ENCODE results near the gene SLC30A4.
"Not testable (repeated sequence)": the region's sequence is repeated elsewhere in the genome, so short reads cannot be mapped to it uniquely, and the experiment has no call there.

SLC30A4 gene

DNA sequence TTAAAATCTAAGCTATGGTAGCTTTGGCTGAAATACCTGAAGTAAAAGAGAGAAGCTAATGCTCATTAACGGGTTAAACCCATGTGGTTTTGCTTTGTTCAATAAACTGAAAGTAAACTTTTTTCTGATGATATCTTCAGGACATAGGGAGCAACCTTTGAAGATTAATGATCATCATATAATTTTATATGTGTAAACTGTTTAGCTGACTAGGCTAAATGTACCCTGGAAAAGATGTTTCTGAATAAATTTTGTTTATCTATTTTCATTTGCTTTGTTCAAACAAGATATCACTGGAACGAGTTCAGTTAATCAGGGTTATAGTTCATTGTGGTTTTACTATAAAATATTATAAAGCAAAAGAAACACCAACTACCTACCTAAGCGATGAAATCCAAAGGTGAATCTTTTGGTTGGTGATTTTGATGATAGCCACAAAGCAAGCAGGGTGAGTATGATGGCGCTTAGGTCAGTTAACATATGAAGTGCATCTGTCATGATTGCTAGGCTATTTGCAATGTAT is 11.7 kb downstream of the SLC30A4 start:
- no peak for DNase-seq (ENCODE audit: low read depth, low spot score)
- no peak overlapping the region for H3K27ac ChIP-seq

DNA sequence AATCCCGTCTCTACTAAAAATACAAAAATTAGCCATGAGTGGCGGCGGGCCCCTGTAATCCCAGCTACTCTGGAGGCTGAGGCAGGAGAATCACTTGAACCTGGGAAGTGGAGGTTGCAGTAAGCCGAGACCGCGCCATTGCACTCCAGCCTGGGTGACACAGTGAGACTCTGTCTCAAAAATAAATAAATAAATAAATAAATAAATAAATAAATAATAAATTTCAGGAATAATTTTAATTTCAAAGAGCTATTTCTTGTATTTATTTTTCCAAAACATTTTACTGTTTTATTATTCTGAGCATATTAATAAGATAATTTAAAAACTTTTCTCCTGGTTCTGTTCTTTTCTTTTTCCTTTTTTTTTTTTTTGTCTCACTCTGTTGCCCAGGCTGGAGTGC is 15.4 kb downstream of the SLC30A4 start:
- H3K27ac ChIP-seq; DNase-seq (ENCODE audit: low read depth, low spot score): not testable (repeated sequence)

- H3K27ac ChIP-seq = no peak overlapping the region
- DNase-seq (ENCODE audit: low read depth, low spot score) = no peak
Measured at GRCh38 chr15:45499426-45499825, 23.1 kb downstream of the SLC30A4 start.

DNA sequence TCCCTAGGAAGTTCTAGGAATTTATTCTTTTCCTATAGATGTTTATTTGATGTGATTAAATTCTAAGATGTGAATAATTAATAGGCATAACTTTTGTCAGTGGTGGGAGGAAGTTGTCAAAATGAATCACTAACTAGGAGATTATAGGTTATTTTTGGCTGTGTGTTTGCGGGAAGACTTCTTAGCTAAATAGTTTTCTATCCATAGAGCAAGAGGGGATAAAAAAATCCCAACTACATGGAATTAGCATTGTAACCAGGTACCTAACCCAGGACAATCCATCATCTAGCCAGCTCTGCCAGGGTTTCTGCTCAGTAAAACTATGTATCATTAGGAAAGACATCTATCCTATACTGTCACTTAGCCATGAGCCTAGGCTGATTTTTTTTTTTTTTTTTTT is 23.9 kb downstream of the SLC30A4 start:
- no peak overlapping the region for H3K27ac ChIP-seq
- no peak for DNase-seq (ENCODE audit: low read depth, low spot score)

- DNase-seq (ENCODE audit: low read depth, low spot score) = no peak
- no peak overlapping the region for H3K27ac ChIP-seq
Measured at GRCh38 chr15:45497261-45497660, 25.3 kb downstream of the SLC30A4 start.

- no peak overlapping the region for H3K27ac ChIP-seq
- no peak for DNase-seq (ENCODE audit: low read depth, low spot score)
Measured at GRCh38 chr15:45496658-45497057, 25.9 kb downstream of the SLC30A4 start.

- H3K27ac ChIP-seq = no peak overlapping the region
- no peak for DNase-seq (ENCODE audit: low read depth, low spot score)
Measured at GRCh38 chr15:45495588-45495987, 27.0 kb downstream of the SLC30A4 start.

GRCh38 chr15:45489690-45490238 is 32.8 kb downstream of the SLC30A4 start:
- DNase-seq (ENCODE audit: low read depth, low spot score) = no peak
- H3K27ac ChIP-seq = no peak overlapping the region

DNA sequence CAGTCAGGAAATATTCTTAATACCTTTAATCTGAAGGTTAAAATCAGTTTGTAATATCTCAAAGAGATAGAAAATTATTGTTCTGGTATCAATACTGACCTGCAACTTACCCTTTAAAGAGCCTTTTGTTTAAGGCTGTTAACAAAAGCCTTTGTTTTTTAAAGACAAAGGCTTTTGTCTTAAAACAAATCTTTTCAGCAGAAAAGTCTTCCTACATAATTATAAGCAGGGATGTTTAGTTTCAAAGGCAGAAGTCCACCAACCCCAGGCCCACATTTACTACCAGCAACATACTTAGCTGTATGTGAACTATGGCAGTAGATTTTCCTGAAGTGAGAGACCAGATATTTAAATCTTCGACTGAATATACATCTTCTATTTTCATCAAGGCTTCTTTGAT is 36.2 kb downstream of the SLC30A4 start:
- H3K27ac ChIP-seq = no peak overlapping the region
- no peak for DNase-seq (ENCODE audit: low read depth, low spot score)

- DNase-seq (ENCODE audit: low read depth, low spot score) = no peak
Measured at GRCh38 chr15:45481135-45481534, 41.4 kb downstream of the SLC30A4 start.

GRCh38 chr15:45476410-45476809 is 46.1 kb downstream of the SLC30A4 start:
- H3K27ac ChIP-seq = no peak overlapping the region
- no peak for DNase-seq (ENCODE audit: low read depth, low spot score)

More at GRCh38 chr15:45481135-45481534, 41.4 kb downstream of the SLC30A4 start:
- no peak overlapping the region for H3K27ac ChIP-seq

DNA sequence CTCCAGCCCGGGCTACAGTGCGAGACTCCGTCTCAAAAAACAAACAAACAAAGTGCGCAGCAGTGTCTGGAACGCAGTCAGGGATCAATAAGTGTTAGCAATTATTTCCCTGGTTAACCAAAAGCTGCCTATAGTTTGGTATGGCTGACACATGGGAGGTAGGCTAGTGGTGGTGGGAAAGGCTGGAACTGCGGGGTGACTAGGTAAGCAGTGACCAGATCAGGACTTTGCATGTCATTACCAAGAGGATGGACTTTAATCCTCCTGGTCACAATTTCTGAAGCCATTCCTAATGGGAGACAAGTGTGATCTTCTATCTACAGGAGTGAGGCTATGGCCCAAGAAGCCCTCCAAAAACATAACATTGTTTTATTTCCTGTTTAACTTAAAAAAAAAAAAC is 47.8 kb downstream of the SLC30A4 start:
- DNase-seq (ENCODE audit: low read depth, low spot score) = no peak
- no peak overlapping the region for H3K27ac ChIP-seq

- no peak overlapping the region for H3K27ac ChIP-seq
- no peak for DNase-seq (ENCODE audit: low read depth, low spot score)
Measured at GRCh38 chr15:45473068-45473467, 49.5 kb downstream of the SLC30A4 start.

GRCh38 chr15:45471151-45471550 is 51.4 kb downstream of the SLC30A4 start:
- no peak overlapping the region for H3K27ac ChIP-seq
- DNase-seq (ENCODE audit: low read depth, low spot score) = no peak

GRCh38 chr15:45469441-45469840 is 53.1 kb downstream of the SLC30A4 start:
- no peak overlapping the region for H3K27ac ChIP-seq
- no peak for DNase-seq (ENCODE audit: low read depth, low spot score)

GRCh38 chr15:45469027-45469426 is 53.5 kb downstream of the SLC30A4 start:
- no peak for DNase-seq (ENCODE audit: low read depth, low spot score)
- H3K27ac ChIP-seq = no peak overlapping the region

DNA sequence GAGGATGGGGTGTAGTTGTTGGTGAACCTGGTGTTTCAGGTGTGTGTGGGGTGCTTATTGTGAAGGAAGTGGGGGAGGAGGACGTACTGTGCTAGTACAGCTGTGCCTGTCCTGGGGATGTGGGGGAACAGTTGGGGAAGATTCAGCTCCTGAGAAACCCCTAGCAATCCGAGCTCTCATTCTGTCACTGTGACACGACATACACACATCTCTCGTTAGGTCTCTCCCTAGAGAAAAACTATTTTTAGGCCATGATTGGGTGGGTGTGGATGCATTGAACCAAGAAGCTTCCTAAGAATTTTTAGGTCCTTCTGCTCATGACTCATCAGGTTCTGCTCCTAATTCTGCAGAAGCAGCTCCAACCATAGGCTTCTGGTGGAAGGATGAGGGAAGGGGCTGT is 54.3 kb downstream of the SLC30A4 start:
- DNase-seq (ENCODE audit: low read depth, low spot score) = no peak
- H3K27ac ChIP-seq = no peak overlapping the region

- DNase-seq (ENCODE audit: low read depth, low spot score) = no peak
- H3K27ac ChIP-seq = no peak overlapping the region
Measured at GRCh38 chr15:45458746-45459403, 63.7 kb downstream of the SLC30A4 start.

DNA sequence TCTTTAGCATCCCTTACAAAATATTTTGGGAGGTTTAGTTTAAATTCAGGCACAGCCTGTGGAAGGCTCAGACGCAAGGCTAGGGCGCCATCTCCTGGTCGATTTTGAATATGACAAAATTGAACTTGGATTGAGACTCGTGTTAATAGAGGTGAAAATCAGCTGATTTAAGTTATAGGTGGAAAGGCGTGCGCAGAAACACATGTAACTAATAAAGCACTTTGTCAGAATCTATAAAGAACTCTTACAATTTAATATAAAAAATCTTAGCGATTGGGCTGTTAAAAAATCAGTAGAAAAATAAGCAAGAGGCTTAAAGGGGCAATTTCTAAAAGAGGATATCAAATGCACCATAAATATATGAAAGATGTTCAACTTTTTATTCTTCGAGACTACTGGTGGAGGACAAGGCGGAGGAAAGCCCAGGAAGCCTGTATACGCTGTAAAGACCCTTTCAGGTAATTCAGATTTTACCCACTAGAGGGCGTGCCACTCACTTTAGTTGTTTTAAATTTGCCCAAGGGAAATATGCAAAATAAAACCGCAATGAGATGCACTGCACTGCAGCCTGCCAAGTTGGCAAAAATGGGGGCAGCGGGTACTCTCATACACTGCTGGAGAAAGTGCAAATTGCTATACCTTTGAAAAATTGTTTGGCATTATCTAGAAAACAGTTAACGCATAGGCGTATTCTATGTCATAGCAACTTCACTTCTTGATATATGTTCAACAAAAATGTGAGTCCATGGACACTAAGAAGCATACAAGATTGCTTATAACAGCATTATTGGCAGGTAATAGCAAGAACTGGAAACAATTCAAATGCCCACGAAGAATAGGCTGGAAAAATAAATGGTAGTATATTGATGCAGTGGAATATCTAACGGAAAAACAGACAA is 64.7 kb downstream of the SLC30A4 start:
- H3K27ac ChIP-seq = peak overlapping the region; percentile 61
- no peak for DNase-seq (ENCODE audit: low read depth, low spot score)

- DNase-seq (ENCODE audit: low read depth, low spot score) = no peak
- H3K27ac ChIP-seq = peak overlapping the region; percentile 61
Measured at GRCh38 chr15:45457220-45457619, 65.3 kb downstream of the SLC30A4 start.
